ENCODE data around the gene EIPR1. TPM values are rescaled to one million over a fixed set of nuclear protein-coding genes. Genes with fewer than 3 reads are reported as not detected.

The EIPR1 gene
- polyA plus RNA-seq, 1 donor from 2014 or later, result 138 TPM

- Histone ChIP-seq H3F3A (ENCODE audit: insufficient read depth, low read length, poor library complexity, severe bottlenecking) (no peaks in the 10 kb centered on the region), H3K79me2 (replicated peaks; ENCODE audit: insufficient read depth, low read length) (no peaks in the 10 kb centered on the region), H3K36me3 (ENCODE audit: insufficient read depth, low read length) (no peaks in the 10 kb centered on the region), H3K27me3 (ENCODE audit: insufficient read depth, low read depth, low read length) (no peaks in the 10 kb centered on the region), H3K9me3 (ENCODE audit: low read length) (no peaks in the 10 kb centered on the region), H3K27ac (ENCODE audit: low read length) (no peak overlapping the region), H3K4me2 (ENCODE audit: low read length) (no peak overlapping the region), H3K4me3 (ENCODE audit: low read length) (no peak overlapping the region), H4K20me1 (ENCODE audit: insufficient read depth) (no peaks in the 10 kb centered on the region), H2AFZ (ENCODE audit: low read depth, low read length) (no peak overlapping the region), H3K9ac (ENCODE audit: low read length) (no peak overlapping the region), H3K9me2 (ENCODE audit: insufficient read depth, low read length) (no peaks in the 10 kb centered on the region)
- TF ChIP-seq EZH2 (IDR thresholded peaks at IDR 0.05; ENCODE audit: borderline replicate concordance, insufficient read depth, low read length, poor library complexity, severe bottlenecking) (no peak), REST (IDR thresholded peaks at IDR 0.05; ENCODE audit: borderline replicate concordance) (no peak), MXI1 (conservative IDR thresholded peaks at IDR 0.05; ENCODE audit: poor library complexity, severe bottlenecking) (no peak), POLR2AphosphoS5 (IDR thresholded peaks at IDR 0.05) (no peak), EP300 (conservative IDR thresholded peaks at IDR 0.05; ENCODE audit: poor library complexity, severe bottlenecking) (no peak), RAD21 (conservative IDR thresholded peaks at IDR 0.05) (no peak), TAF1 (IDR thresholded peaks at IDR 0.05; ENCODE audit: low read depth) (no peak)
Observed at GRCh38 chr2:3160751-3161330, 216.8 kb downstream of the EIPR1 start.

- TF ChIP-seq EZH2 (IDR thresholded peaks at IDR 0.05; ENCODE audit: borderline replicate concordance, insufficient read depth, low read length, poor library complexity, severe bottlenecking) (no peak), RAD21 (conservative IDR thresholded peaks at IDR 0.05) (no peak), POLR2AphosphoS5 (IDR thresholded peaks at IDR 0.05) (no peak)
- Histone ChIP-seq H3K27ac (ENCODE audit: low read length) (no peak overlapping the region), H3K79me2 (replicated peaks; ENCODE audit: insufficient read depth, low read length) (no peaks in the 10 kb centered on the region), H3K4me3 (ENCODE audit: low read length) (no peak overlapping the region), H3K9ac (ENCODE audit: low read length) (no peak overlapping the region), H3K27me3 (ENCODE audit: insufficient read depth, low read depth, low read length) (no peaks in the 10 kb centered on the region), H2AFZ (ENCODE audit: low read depth, low read length) (no peak overlapping the region), H3K36me3 (ENCODE audit: insufficient read depth, low read length) (no peaks in the 10 kb centered on the region), H4K20me1 (ENCODE audit: insufficient read depth) (no peaks in the 10 kb centered on the region), H3K9me3 (ENCODE audit: low read length) (no peaks in the 10 kb centered on the region), H3F3A (ENCODE audit: insufficient read depth, low read length, poor library complexity, severe bottlenecking) (no peaks in the 10 kb centered on the region), H3K4me2 (ENCODE audit: low read length) (no peak overlapping the region), H3K9me2 (ENCODE audit: insufficient read depth, low read length) (no peaks in the 10 kb centered on the region)
Observed at GRCh38 chr2:3159782-3160545, 217.7 kb downstream of the EIPR1 start.

- no peaks in the 10 kb centered on the region for H3K79me2 ChIP-seq (replicated peaks; ENCODE audit: insufficient read depth, low read length)
- H3K27ac ChIP-seq (ENCODE audit: low read length), result no peak overlapping the region
- no peak overlapping the region for H3K4me3 ChIP-seq (ENCODE audit: low read length)
- no peaks in the 10 kb centered on the region for H3K27me3 ChIP-seq (ENCODE audit: insufficient read depth, low read depth, low read length)
- H3K9me2 ChIP-seq (ENCODE audit: insufficient read depth, low read length), result no peaks in the 10 kb centered on the region
- no peak overlapping the region for H2AFZ ChIP-seq (ENCODE audit: low read depth, low read length)
- H3K9me3 ChIP-seq (ENCODE audit: low read length), result no peaks in the 10 kb centered on the region
- H4K20me1 ChIP-seq (ENCODE audit: insufficient read depth), result no peaks in the 10 kb centered on the region
- no peak overlapping the region for H3K9ac ChIP-seq (ENCODE audit: low read length)
- no peaks in the 10 kb centered on the region for H3F3A ChIP-seq (ENCODE audit: insufficient read depth, low read length, poor library complexity, severe bottlenecking)
- TF ChIP-seq SMC3 (conservative IDR thresholded peaks at IDR 0.05; ENCODE audit: poor library complexity) (no peak), EP300 (conservative IDR thresholded peaks at IDR 0.05; ENCODE audit: poor library complexity, severe bottlenecking) (no peak), MXI1 (conservative IDR thresholded peaks at IDR 0.05; ENCODE audit: poor library complexity, severe bottlenecking) (no peak), POLR2AphosphoS5 (IDR thresholded peaks at IDR 0.05) (no peak), EZH2 (IDR thresholded peaks at IDR 0.05; ENCODE audit: borderline replicate concordance, insufficient read depth, low read length, poor library complexity, severe bottlenecking) (no peak), TAF1 (IDR thresholded peaks at IDR 0.05; ENCODE audit: low read depth) (no peak), RAD21 (conservative IDR thresholded peaks at IDR 0.05) (no peak), REST (IDR thresholded peaks at IDR 0.05; ENCODE audit: borderline replicate concordance) (no peak), CTCF (IDR thresholded peaks at IDR 0.05; ENCODE audit: poor library complexity, severe bottlenecking) (no peak)
- H3K4me2 ChIP-seq (ENCODE audit: low read length), result no peak overlapping the region
- H3K36me3 ChIP-seq (ENCODE audit: insufficient read depth, low read length), result no peaks in the 10 kb centered on the region
Observed at GRCh38 chr2:3154700-3155099, 222.9 kb downstream of the EIPR1 start.

Measured in neural cell (in vitro differentiated cells).